NCI-H82 treated with DMSO at 0.1 percent for 48 hours (cell line): ENCODE measurements around the gene BAIAP2.

Experiments used
- DNase-seq: peaks from one replicate; lab custom pipeline; 2025; ENCODE audit not compliant: unreplicated experiment; lab: John Stamatoyannopoulos, UW

The BAIAP2 gene

DNA sequence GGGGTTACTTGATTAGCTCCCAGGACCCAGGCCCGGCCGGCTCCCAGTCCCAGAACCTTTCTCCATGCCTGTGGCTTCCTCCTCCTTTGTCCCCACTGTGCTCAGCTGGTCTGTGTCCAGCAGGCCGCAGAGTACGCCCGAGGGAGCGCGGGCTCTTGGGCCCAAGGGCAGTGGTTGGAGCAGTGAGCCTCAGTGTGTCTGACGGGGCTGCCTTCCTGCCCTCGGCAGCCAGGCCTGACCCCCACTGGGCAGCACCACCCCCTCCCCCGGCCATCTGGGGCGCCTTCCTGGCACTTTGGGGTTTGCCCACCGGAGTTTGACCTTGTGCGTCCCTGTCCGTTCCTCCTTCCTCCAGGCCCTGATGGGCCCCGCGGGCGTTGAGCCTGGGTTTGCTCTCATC, 67.9 kb downstream of the BAIAP2 start:
- DNase-seq, result no peak

DNA sequence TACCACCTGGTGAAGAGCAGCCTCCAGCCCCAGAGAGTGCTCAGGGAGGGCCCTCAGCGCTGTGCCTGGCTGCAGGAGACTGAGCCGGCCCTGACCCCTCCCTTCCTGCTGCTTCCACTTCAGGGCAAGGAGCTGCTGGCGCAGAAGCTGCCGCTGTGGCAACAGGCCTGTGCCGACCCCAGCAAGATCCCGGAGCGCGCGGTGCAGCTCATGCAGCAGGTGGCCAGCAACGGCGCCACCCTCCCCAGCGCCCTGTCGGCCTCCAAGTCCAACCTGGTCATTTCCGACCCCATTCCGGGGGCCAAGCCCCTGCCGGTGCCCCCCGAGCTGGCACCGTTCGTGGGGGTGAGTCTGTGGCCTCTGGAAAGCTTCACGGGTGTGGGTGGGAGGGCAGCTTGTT, 68.4 kb downstream of the BAIAP2 start:
- no peak for DNase-seq

DNA sequence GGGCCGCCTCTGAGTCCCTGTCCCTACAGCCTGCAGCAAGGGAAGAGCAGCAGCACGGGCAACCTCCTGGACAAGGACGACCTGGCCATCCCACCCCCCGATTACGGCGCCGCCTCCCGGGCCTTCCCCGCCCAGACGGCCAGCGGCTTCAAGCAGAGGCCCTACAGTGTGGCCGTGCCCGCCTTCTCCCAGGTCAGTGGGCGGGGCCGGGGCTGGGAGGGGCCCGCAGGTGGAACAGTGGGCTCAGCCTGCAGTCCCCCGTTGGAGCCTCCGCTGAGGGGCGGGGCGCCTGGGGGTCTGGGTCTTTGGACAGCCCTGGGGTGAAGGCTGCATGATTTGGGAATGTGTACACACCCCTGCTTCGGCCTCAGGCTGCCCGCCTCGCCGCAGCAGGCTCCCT, 71.8 kb downstream of the BAIAP2 start:
- DNase-seq, result no peak

- no peak for DNase-seq
These were observed 73.3 kb downstream of the BAIAP2 start for GRCh38 chr17:81108220-81108619.

- DNase-seq, result no peak
These were observed 75.0 kb downstream of the BAIAP2 start for GRCh38 chr17:81109957-81110356.

GRCh38 chr17:81110488-81111040, 75.6 kb downstream of the BAIAP2 start:
- DNase-seq, result no peak

- no peak for DNase-seq
These were observed 76.1 kb downstream of the BAIAP2 start for GRCh38 chr17:81111066-81111465.

GRCh38 chr17:81112450-81112849, 77.5 kb downstream of the BAIAP2 start:
- DNase-seq, result no peak

DNA sequence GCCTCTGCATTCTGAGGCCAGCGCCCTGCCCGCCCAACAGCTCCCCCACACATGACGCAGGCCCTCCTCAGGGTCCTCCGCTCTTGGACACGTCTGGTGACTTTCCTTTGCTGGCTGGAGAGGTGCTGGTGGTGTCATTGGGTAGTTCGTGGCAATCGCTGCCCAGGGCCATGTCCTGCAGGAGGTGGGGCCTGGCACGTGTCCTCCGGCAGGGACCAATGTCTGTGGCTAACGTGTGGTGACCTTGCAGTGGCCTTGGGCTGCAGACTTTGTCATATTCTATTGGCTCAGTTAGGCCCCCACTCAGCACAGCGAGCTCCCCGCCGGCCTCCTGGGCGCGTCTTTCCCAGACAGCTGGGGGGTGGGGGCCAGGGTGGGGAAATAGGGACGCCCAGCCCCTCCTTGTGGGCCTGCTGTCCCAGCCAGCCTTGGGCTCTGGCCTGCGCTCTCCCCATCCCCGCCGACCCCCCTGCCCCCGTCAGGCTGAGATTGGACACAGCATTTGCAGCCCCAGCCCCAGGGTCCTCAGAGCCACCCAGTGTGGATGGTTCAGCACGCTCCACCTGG, 78.3 kb downstream of the BAIAP2 start:
- no peak for DNase-seq

GRCh38 chr17:81114351-81115093, 79.6 kb downstream of the BAIAP2 start:
- no peak for DNase-seq

DNA sequence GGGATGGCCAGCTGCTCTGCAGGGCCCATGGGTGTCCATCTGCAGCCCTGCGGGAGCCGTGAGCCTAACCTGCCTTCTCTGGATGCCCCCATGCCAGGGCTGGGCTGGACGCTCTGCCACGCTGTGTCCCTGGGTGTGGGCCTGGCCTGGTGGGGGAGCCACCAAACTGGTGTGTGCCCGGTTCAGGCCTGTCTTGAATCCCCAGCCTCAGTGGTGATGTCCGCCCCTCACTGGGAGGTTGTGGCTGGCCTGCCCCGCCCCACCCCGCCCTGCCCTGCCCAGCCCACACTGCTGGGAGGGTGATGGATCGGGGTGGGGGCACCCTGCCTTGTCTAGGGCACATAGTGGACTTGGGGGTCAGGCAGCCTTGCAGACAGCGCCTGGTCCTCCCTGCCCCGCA, 80.3 kb downstream of the BAIAP2 start:
- DNase-seq, result no peak

DNA sequence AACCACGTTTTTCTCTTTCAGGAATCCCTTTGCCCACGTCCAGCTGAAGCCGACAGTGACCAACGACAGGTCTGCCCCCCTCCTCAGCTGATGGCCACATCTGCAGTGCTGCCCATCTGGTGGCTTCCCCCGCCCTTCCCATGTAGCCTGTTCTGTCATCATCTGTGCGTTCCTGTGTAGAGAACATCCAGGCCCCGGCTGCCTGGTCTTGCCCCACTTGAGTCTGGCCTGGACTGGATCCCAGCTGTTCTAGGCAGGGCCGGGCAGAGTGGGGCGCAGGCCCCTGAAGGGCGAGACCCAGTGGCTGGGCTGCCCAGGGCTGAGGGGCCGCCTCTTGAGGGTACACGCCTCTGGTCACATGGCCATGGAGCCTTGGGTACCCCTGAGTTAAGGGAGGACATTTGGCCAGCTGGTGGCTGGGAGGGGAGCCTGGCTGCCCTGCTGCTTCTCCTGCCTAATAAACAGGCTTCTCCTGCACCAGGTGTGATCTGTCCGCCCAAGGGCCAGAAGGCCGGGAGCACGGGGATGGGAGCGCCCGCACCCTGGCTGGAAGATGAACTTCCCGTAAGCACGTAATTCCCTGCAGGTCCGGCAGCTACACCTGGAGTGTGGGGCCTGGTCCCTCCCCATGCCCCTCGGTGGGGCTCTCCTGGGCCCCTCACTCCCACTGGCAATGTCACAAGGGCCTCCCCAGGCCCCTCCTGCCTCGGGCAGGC, 81.0 kb downstream of the BAIAP2 start:
- DNase-seq, result no peak

- no peak for DNase-seq
These were observed 81.8 kb downstream of the BAIAP2 start for GRCh38 chr17:81116704-81117103.

DNA sequence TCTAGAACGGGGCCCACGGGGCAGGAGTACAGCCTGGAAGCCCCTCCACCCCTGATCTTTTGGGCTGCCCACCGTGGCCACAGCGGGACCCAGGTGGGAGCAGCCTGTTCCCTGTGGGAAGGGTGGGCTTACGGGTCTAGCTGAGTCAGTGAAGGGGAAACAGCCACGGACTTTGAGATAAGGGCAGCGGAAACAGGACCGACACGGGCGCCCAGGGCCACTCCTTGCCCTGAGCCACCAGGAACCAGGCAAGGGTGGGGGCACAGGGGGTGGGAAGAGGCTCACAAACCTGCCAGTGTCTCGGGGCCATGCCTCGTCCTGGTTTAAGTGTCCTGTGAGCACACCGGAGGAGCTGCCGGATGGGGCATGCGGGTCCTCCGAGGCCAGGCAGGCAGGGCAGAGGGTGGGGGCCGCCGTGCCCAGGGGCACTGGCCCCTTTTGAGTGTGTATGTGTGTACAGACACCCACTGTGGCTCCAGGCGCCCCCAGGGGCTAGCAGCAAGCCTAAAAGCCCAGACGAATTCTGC, 82.8 kb downstream of the BAIAP2 start:
- DNase-seq, result no peak

DNA sequence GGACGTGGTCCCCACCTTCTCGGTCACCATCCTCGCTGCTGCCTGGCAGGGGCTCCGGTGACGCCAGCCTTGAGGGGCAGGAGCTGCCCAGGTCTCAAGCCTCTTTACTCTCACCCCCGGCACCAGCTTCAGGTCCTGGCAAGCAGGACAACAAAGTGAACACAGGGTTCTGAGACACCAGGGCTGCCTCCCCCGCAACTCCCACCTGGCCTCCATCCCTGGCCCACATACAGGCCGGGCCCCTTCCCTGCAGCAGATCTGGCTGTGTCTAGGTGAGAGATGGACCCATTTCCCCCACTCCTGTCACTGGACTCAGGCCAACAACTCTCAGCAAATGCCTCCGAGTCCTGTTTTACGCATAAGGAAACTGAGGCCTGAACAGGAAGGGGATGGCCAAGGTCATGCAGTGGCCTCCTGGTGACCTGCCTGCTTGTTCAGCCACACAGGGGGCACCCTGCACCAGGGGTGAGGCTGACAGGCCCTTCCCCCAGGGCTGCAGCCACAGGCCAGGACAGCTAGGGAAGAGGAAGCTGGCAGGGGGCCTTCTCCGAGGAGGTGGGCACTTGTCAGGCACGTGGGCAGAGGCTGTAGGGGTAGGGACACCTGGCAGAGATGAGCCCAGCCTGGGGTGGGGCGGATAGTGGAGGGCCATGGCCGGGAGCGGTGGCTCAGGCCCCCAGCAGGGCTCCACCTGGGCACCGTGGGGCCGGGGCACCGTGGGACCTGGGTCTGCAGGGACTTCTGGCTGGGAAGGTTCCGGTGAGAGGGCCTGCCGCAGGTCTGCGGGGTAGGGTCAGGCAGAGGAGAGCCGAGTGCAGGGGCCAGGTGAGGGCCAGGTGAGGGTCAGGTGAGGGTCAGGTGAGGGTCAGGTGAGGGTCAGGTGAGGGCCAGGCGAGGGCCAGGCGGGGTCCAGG, 83.6 kb downstream of the BAIAP2 start:
- no peak for DNase-seq

- DNase-seq, result peak; percentile 55
These were observed 84.5 kb downstream of the BAIAP2 start for GRCh38 chr17:81119223-81120148.

- no peak for DNase-seq
These were observed 85.2 kb downstream of the BAIAP2 start for GRCh38 chr17:81120149-81120484.

DNA sequence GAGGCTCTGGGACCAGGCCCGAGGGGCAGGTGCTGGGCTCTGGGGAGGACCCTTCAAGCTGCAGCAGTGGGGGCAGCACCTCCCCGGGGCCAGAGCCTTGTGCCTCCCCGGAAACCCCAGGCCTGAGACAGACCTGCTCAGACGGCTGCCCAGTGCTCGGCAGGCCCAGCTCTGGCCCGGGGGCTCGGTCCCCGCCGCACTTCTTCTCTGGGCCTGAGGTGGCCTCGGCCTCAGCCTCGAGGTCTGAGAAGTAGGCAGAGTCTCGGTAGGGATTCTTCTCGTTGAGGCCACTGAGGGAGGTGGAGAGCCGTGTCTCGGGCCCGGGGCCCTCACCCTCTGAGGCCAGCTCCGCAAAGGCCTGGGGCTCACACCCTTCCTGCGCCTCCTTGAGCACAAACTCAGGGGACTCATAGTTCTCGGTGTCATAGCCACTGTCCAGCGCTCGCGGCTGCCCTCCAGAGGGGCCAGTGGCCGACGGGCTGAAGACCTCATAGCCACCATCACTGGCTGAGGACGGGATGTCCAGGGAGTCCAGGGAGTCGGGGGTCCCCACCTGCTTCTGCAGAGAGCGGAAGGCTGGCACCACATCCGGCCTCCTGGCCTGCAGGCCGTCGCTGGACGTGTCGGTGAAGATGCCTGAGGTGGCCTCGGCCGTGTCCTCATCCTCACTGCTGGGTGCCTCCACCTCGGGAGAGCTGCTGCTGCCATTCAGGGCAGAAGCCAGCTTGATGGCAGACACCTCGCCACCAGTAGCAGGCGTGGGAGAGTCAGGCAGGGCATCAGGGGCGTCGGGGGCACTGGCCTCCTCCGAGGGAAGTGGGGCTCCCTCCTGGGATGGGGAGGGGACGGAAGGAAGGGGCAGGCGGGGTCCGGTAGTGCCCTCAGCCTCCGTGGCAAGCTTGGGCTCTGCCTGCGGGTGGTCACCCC, 86.0 kb downstream of the BAIAP2 start:
- no peak for DNase-seq
